SK-N-SH treated with all-trans-retinoic acid at 6 μM for 48 hours (cell line): Measurements from ENCODE around the gene ASTN1.

Experiments
- ATAC-seq: fragments of 200-7000 bp; cut with Tn5 transposase; 3 replicates; pipeline ENCODE4 v1.9.1; 2020; ENCODE audit warnings: mild to moderate bottlenecking, moderate library complexity
- ARNTL ChIP-seq: fragments of 450-650 bp; formaldehyde crosslinking; IDR thresholded peaks from 2 replicates; pipeline ENCODE4 v1.5.0; 2020; ENCODE audit warnings: low read depth, mild to moderate bottlenecking, moderate library complexity, borderline replicate concordance
- BACH2 ChIP-seq: fragments of 250-450 bp; sonication (Bioruptor Pico); IDR thresholded peaks from 2 replicates; pipeline ENCODE4 v1.9.0; 2021; ENCODE audit warnings: mild to moderate bottlenecking, borderline replicate concordance
- CSDC2 ChIP-seq: fragments of 250-450 bp; sonication (Bioruptor Pico); IDR thresholded peaks from 2 replicates; pipeline ENCODE4 v1.5.0; 2020; ENCODE audit warnings: mild to moderate bottlenecking, moderate library complexity
- CSRNP3 ChIP-seq: fragments of 250-450 bp; sonication (Bioruptor Pico); IDR thresholded peaks from 2 replicates; pipeline ENCODE4 v1.5.1; 2021; ENCODE audit warnings: mild to moderate bottlenecking, moderate library complexity
- ESRRG ChIP-seq: fragments of 250-450 bp; sonication (Bioruptor Pico); IDR thresholded peaks from 2 replicates; pipeline ENCODE4 v1.6.1; 2021; ENCODE audit warnings: mild to moderate bottlenecking
- GLIS3 ChIP-seq: fragments of 250-450 bp; sonication (Bioruptor Pico); IDR thresholded peaks from 2 replicates; pipeline ENCODE4 v1.5.0; 2020; ENCODE audit warnings: mild to moderate bottlenecking, moderate library complexity
- ISL1 ChIP-seq: fragments of 250-450 bp; sonication (Bioruptor Pico); IDR thresholded peaks from 2 replicates; pipeline ENCODE4 v2.1.2; 2022; ENCODE audit warnings: mild to moderate bottlenecking, moderate library complexity
- OSR1 ChIP-seq: fragments of 250-450 bp; sonication (Bioruptor Pico); IDR thresholded peaks from 2 replicates; pipeline ENCODE4 v1.8.0; 2022; ENCODE audit warnings: moderate library complexity, mild to moderate bottlenecking, inconsistent platforms
- POU6F1 ChIP-seq: fragments of 250-450 bp; sonication (Bioruptor Pico); IDR thresholded peaks from 2 replicates; pipeline ENCODE4 v1.8.0; 2021; ENCODE audit warnings: low read depth, mild to moderate bottlenecking, moderate library complexity, borderline replicate concordance
- SNAI2 ChIP-seq: fragments of 250-450 bp; sonication (Bioruptor Pico); IDR thresholded peaks from 2 replicates; pipeline ENCODE4 v1.5.0; 2020; ENCODE audit warnings: mild to moderate bottlenecking, moderate library complexity
- TCF4 ChIP-seq: fragments of 250-450 bp; sonication (Bioruptor Pico); IDR thresholded peaks from 2 replicates; pipeline ENCODE4 v1.8.0; 2021; ENCODE audit warnings: mild to moderate bottlenecking, moderate library complexity, borderline replicate concordance
- TOX ChIP-seq: fragments of 250-450 bp; sonication (Bioruptor Pico); IDR thresholded peaks from 2 replicates; pipeline ENCODE4 v1.8.0; 2021; ENCODE audit warnings: mild to moderate bottlenecking, moderate library complexity, borderline replicate concordance
- ZC3H10 ChIP-seq: fragments of 250-450 bp; sonication (Bioruptor Pico); IDR thresholded peaks from 2 replicates; pipeline ENCODE4 v1.5.1; 2021; ENCODE audit warnings: mild to moderate bottlenecking, moderate library complexity
- ZFP3 ChIP-seq: fragments of 250-450 bp; sonication (Bioruptor Pico); IDR thresholded peaks from 2 replicates; pipeline ENCODE4 v1.5.0; 2020; ENCODE audit warnings: mild to moderate bottlenecking, moderate library complexity
- ZFP30 ChIP-seq: fragments of 450-650 bp; formaldehyde crosslinking; IDR thresholded peaks from 2 replicates; pipeline ENCODE4 v1.5.0; 2022; ENCODE audit warnings: mild to moderate bottlenecking, moderate library complexity
- ZNF565 ChIP-seq: fragments of 450-650 bp; formaldehyde crosslinking; conservative IDR thresholded peaks from 2 replicates; pipeline ENCODE4 v1.5.0; 2020; ENCODE audit warnings: low read depth, mild to moderate bottlenecking, moderate library complexity
- ZNF70 ChIP-seq: fragments of 450-650 bp; formaldehyde crosslinking; IDR thresholded peaks from 2 replicates; pipeline ENCODE4 v1.5.0; 2020; ENCODE audit warnings: mild to moderate bottlenecking, moderate library complexity
- ZNF8 ChIP-seq: fragments of 450-650 bp; formaldehyde crosslinking; IDR thresholded peaks from 2 replicates; pipeline ENCODE4 v1.5.0; 2020; ENCODE audit warnings: mild to moderate bottlenecking, moderate library complexity
- TF ChIP-seq, protein P1 (sequence below): fragments of 250-450 bp; sonication (Bioruptor Pico); IDR thresholded peaks from 2 replicates; pipeline ENCODE4 v1.5.0; 2020; ENCODE audit warnings: mild to moderate bottlenecking, moderate library complexity
- TF ChIP-seq, protein P2 (sequence below): fragments of 250-450 bp; sonication (Bioruptor Pico); IDR thresholded peaks from 2 replicates; pipeline ENCODE4 v1.8.0; 2020; ENCODE audit warnings: mild to moderate bottlenecking, moderate library complexity, borderline replicate concordance

The ASTN1 gene

DNA sequence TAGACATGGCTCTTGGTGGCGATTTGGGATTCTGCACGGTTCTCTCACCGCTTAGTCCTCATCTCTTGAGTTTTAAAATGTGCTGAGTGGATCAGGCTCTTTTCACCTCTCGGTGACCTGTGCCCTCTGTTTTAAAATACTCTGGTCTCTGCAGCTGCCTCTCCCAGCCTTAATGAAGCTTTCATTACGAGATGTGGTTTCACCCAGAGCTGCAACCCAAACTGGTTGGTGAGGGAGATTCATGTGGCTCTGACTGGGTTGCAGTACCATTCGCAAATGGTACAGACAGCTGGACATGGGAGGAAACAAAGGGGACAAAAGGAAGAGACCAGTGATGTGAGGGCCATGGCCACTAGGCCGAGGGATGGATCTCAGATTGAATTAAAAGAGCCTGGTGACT lies 258.9 kb downstream of the ASTN1 start (continued):
- TF ChIP-seq, protein P1, sequence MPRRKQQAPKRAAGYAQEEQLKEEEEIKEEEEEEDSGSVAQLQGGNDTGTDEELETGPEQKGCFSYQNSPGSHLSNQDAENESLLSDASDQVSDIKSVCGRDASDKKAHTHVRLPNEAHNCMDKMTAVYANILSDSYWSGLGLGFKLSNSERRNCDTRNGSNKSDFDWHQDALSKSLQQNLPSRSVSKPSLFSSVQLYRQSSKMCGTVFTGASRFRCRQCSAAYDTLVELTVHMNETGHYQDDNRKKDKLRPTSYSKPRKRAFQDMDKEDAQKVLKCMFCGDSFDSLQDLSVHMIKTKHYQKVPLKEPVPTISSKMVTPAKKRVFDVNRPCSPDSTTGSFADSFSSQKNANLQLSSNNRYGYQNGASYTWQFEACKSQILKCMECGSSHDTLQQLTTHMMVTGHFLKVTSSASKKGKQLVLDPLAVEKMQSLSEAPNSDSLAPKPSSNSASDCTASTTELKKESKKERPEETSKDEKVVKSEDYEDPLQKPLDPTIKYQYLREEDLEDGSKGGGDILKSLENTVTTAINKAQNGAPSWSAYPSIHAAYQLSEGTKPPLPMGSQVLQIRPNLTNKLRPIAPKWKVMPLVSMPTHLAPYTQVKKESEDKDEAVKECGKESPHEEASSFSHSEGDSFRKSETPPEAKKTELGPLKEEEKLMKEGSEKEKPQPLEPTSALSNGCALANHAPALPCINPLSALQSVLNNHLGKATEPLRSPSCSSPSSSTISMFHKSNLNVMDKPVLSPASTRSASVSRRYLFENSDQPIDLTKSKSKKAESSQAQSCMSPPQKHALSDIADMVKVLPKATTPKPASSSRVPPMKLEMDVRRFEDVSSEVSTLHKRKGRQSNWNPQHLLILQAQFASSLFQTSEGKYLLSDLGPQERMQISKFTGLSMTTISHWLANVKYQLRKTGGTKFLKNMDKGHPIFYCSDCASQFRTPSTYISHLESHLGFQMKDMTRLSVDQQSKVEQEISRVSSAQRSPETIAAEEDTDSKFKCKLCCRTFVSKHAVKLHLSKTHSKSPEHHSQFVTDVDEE (CRISPR knock-in tag), result no peak
- no peak for TF ChIP-seq CSRNP3

DNA sequence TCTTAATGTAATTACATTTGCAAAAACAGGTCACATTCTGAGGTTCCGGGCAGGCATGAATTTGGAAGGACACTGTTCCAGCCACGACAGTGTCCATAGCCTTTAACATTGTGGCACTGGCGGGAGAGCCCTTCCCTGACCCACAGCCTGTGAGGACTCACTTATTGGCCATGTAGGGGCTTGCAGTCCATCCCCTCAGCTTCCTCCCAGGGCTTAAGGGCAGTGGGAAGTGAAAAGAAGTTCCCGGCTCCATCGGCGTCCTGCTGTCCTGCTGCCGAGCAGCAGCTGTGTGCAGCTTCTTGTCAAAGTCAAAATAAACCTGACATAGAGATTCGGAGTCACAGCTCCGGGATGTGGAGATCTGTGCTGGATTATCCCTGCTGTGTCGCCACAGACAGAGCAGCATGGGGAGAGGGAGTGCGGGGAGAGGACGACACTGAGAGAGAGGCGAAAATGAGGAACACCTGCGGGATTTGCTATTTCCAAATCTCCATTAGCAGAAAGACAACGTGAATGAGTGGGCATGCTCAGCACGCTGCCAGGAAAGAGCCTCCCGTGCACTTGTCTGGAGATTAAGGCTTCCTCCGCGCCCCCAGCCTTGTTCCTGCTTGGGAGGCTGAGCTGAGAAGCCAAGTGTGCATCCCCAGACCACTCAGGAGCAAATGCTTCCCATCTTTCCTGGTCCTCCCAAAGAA lies 260.3 kb downstream of the ASTN1 start:
- TF ChIP-seq GLIS3 (no peak), BACH2 (CRISPR knock-in tag) (no peak), ZC3H10 (no peak), ZNF565 (CRISPR knock-in tag) (no peak), ZFP3 (CRISPR knock-in tag) (no peak), POU6F1 (CRISPR knock-in tag) (no peak), CSRNP3 (no peak), SNAI2 (CRISPR knock-in tag) (no peak), ZFP30 (CRISPR knock-in tag) (no peak), CSDC2 (no peak), OSR1 (CRISPR knock-in tag) (no peak), ZNF8 (no peak), ZNF70 (no peak), ISL1 (CRISPR knock-in tag) (no peak)
- TF ChIP-seq, protein P1 (CRISPR knock-in tag), result no peak
- TF ChIP-seq, protein P2, sequence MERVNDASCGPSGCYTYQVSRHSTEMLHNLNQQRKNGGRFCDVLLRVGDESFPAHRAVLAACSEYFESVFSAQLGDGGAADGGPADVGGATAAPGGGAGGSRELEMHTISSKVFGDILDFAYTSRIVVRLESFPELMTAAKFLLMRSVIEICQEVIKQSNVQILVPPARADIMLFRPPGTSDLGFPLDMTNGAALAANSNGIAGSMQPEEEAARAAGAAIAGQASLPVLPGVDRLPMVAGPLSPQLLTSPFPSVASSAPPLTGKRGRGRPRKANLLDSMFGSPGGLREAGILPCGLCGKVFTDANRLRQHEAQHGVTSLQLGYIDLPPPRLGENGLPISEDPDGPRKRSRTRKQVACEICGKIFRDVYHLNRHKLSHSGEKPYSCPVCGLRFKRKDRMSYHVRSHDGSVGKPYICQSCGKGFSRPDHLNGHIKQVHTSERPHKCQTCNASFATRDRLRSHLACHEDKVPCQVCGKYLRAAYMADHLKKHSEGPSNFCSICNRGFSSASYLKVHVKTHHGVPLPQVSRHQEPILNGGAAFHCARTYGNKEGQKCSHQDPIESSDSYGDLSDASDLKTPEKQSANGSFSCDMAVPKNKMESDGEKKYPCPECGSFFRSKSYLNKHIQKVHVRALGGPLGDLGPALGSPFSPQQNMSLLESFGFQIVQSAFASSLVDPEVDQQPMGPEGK, result no peak
- TF ChIP-seq, all 23 proteins: peak for 0
- no peak for ATAC-seq

DNA sequence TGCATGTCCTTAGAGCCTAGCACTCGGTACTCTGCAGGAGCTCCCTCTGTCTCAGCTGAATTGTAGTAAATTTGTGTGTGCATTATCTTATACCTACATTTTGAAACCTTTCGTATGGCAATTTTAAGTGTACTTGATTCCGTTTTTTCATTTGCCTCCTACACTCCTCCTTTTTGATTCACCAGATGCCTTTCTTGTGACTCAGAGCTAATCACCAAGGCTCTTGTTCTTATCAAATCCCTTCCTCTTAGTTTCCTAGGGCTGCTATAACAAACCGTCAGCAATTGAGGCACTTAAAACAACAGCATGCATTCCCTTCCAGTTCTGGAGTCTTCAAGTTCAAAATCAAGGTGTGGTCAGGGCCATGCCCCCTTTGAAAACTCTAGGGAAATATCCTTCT lies 261.0 kb downstream of the ASTN1 start:
- ATAC-seq, result no peak
- no peak for TF ChIP-seq ESRRG (CRISPR knock-in tag)
- TF ChIP-seq ISL1 (CRISPR knock-in tag), result no peak
- TF ChIP-seq GLIS3, result no peak
- TF ChIP-seq ARNTL (CRISPR knock-in tag), result no peak
- no peak for TF ChIP-seq CSRNP3
- TF ChIP-seq ZFP3 (CRISPR knock-in tag), result no peak
- no peak for TF ChIP-seq TOX
- no peak for TF ChIP-seq ZNF70
- TF ChIP-seq TCF4 (CRISPR knock-in tag), result no peak
- TF ChIP-seq, protein P2, result no peak
